Measurements from ENCODE around the gene SPTB. TPM values are rescaled to one million over a fixed set of nuclear protein-coding genes. Genes with fewer than 3 reads are reported as not detected.

The SPTB gene
- total RNA-seq, 4 donors from 2014 or later = 123 to 554 (median 266) TPM

DNA sequence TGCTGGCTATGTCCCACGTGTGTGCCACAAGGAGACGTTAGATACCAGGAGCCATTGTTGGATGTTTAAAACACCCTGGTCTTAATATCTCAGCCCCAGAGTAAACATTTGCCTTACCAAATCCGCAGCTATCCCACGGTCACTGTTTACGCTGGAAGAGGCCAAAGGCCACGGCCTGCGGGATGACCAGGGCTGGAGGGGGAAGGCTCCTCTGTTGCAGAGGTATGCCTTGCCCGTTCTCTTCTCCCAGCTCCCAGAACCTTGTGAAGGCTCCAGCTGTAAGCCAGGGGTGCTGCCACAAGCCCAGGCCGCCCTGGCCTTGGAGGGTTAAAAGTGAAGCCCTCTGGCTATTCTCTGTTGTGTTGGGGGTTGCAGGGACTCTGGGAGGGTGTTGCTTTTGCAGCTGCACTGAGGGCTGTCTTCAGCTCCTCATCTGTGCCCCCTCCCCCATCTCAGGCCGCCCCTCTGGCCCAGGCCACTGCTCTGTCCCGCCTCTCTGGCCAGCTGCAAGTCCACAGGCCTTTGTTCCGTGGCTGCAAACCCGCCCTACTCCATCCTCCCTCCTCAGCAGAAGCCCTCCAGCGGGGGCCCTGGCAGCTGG is 173.0 kb downstream of the SPTB start:
- TF ChIP-seq, protein P1, sequence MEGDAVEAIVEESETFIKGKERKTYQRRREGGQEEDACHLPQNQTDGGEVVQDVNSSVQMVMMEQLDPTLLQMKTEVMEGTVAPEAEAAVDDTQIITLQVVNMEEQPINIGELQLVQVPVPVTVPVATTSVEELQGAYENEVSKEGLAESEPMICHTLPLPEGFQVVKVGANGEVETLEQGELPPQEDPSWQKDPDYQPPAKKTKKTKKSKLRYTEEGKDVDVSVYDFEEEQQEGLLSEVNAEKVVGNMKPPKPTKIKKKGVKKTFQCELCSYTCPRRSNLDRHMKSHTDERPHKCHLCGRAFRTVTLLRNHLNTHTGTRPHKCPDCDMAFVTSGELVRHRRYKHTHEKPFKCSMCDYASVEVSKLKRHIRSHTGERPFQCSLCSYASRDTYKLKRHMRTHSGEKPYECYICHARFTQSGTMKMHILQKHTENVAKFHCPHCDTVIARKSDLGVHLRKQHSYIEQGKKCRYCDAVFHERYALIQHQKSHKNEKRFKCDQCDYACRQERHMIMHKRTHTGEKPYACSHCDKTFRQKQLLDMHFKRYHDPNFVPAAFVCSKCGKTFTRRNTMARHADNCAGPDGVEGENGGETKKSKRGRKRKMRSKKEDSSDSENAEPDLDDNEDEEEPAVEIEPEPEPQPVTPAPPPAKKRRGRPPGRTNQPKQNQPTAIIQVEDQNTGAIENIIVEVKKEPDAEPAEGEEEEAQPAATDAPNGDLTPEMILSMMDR (IDR thresholded peaks at IDR 0.05 in 4 of 5, conservative IDR thresholded peaks at IDR 0.05 in 1 of 5) = no peak
- no peak for TF ChIP-seq POLR2A (IDR thresholded peaks at IDR 0.05)
- Histone ChIP-seq H3K27ac (peak overlapping the region; percentile 50 to 75 (median 74)), H3K4me3 (peak overlapping the region in 3 of 4 donors; percentile 52 to 67 (median 58)), H3K36me3 (no peaks in the 10 kb centered on the region), H3K4me1 (peaks cover 11 to 12% of the 10 kb centered on the region in 2 donors), H3K27me3 (peaks cover 3 to 7% (median 5%) of the 10 kb centered on the region in 3 donors), H3K9me3 (no peaks in the 10 kb centered on the region)
- ATAC-seq = no peak
- DNase-seq = no peak
- intact Hi-C loops (cut with DNase I; ENCODE audit: low total_unique reads) = no loop called here
- in situ Hi-C loops (cut with MboI; ENCODE audit: low sequenced_read_pairs in 4 of 4) = no loop called here

DNA sequence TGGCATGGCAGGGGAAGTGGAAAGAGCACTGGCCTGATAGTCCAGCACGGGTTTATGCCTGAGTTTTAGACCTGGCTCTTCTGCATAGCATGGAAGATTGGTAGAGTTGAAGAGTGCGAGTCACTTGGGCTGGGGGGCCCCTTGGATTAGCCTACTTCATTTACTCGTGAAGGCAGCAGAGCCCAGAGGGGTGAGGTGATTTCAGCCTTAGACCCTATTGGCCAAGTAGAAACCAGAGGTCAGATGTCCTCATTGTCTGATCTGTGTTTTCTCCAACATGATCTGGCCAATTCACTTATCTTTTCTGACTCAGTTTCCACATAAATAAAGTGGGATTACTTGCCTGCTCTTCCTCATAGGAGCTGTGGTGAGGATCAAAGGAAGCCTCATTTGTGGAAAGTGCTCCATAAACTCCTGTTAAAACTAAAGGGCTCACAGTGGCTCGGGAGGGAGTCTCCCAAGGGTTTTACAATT is 173.6 kb downstream of the SPTB start:
- no peak for DNase-seq
- TF ChIP-seq, protein P1 (IDR thresholded peaks at IDR 0.05 in 4 of 5, conservative IDR thresholded peaks at IDR 0.05 in 1 of 5) = no peak
- no peak for TF ChIP-seq POLR2A (IDR thresholded peaks at IDR 0.05)
- peaks cover 11 to 12% of the 10 kb centered on the region in 2 donors for H3K4me1 ChIP-seq
- no peak for ATAC-seq
- H3K9me3 ChIP-seq = no peaks in the 10 kb centered on the region
- in situ Hi-C loops (cut with MboI; ENCODE audit: low sequenced_read_pairs in 4 of 4) (no loop called here), intact Hi-C loops (cut with DNase I; ENCODE audit: low total_unique reads) (no loop called here)
- peak overlapping the region; percentile 52 to 75 (median 74) for H3K27ac ChIP-seq
- H3K36me3 ChIP-seq = no peaks in the 10 kb centered on the region
- H3K27me3 ChIP-seq = peaks cover 3 to 7% (median 5%) of the 10 kb centered on the region in 3 donors
- peak overlapping the region; percentile 52 to 88 (median 62) for H3K4me3 ChIP-seq

DNA sequence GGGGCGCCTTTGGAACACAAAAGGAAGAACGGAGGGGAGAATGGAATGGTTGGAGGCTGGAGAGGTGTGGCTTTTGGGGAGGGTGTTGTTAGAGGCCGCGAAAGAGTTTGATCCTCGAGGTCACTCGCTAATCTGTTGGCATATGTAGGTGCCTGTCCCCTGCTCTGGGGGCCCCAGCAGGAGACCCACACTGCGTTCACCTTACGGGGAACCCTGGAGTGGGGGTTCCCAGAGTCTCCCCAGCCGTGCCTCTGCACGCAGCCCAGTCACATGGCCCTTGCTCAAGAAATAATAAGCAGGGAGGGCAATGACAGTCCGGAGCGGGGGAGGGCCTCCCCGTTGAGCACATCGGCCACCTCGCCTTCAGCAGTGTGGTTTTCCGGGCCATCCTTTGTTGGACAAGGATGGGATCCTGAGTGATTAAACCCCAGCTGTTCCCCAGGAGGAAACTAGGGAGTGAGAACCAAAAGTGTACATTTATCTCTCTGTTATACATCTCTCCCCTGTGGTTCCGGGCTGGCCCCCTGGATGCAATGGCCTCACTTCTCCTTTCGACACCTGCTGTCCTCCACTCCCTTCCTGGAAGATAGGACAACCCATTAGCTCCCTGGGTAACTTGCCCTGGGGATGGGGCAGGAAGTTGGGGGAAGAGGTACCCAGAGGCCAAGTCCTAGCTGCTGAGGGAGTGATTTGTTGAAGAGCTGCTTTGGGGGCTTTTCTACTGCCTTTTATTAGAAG is 174.2 kb downstream of the SPTB start:
- intact Hi-C loops (cut with DNase I; ENCODE audit: low total_unique reads) = no loop called here
- TF ChIP-seq, protein P1 (IDR thresholded peaks at IDR 0.05 in 4 of 5, conservative IDR thresholded peaks at IDR 0.05 in 1 of 5) = no peak
- TF ChIP-seq POLR2A (IDR thresholded peaks at IDR 0.05) = no peak
- in situ Hi-C loops (cut with MboI; ENCODE audit: low sequenced_read_pairs in 4 of 4) = no loop called here
- no peak for ATAC-seq
- peaks cover 3 to 7% (median 5%) of the 10 kb centered on the region in 3 donors for H3K27me3 ChIP-seq
- H3K36me3 ChIP-seq = no peaks in the 10 kb centered on the region
- H3K4me1 ChIP-seq = peaks cover 11 to 12% of the 10 kb centered on the region in 2 donors
- H3K9me3 ChIP-seq = no peaks in the 10 kb centered on the region
- H3K27ac ChIP-seq = peak overlapping the region; percentile 52 to 75 (median 74)
- DNase-seq = no peak
- peak overlapping the region; percentile 52 to 88 (median 62) for H3K4me3 ChIP-seq

DNA sequence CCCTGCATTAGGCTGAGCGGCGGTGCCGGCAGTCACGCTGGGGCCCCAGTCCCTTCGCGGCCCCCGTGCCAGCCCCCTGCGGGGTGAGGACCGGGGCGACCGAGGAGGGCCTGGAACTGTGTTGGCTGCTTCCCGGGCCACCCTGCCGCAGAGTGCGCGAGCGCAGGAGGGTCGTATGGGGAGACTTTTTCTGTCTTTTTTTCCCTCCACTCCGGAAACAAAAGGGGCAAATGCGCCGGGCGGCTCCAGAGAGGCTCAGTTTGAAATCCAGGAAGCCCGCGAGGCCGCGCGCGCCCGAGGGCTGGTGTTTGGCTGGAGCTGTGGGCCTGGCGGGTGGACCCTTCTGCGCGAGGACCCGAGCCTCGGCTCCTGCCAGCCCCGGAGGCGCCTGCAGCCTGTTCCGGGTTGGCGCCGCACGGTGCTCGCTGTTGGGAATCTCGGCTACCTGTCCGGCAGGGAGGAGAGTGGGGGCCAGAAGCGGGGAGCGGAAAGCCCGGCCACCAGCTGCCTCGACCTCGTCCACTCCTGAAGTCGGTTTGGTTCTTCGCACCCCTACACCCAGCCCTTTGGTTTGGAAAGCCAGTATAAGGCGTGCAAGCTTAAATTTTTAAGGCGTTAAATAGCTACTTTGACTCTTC is 174.8 kb downstream of the SPTB start:
- Histone ChIP-seq H3K27me3 (peaks cover 3 to 7% (median 5%) of the 10 kb centered on the region in 3 donors), H3K27ac (peak overlapping the region; percentile 52 to 75 (median 74)), H3K36me3 (no peaks in the 10 kb centered on the region), H3K4me1 (peaks cover 9 to 11% of the 10 kb centered on the region in 2 donors), H3K9me3 (no peaks in the 10 kb centered on the region), H3K4me3 (peak overlapping the region; percentile 52 to 88 (median 62))
- intact Hi-C loops (cut with DNase I; ENCODE audit: low total_unique reads) = no loop called here
- in situ Hi-C loops (cut with MboI; ENCODE audit: low sequenced_read_pairs in 4 of 4) = no loop called here
- no peak for TF ChIP-seq POLR2A (IDR thresholded peaks at IDR 0.05)
- TF ChIP-seq, protein P1 (IDR thresholded peaks at IDR 0.05 in 4 of 5, conservative IDR thresholded peaks at IDR 0.05 in 1 of 5) = no peak
- ATAC-seq (peak; percentile 5 to 9), DNase-seq (no peak)
